HG03439 (cell line): Measurements from ENCODE around the gene POLK.

Experiments used
- ATAC-seq: cut with Tn5 transposase; IDR thresholded peaks from one replicate; pipeline ENCODE4 v1.9.1; 2021; ENCODE audit warnings: mild to moderate bottlenecking, moderate library complexity; ENCODE audit not compliant: unreplicated experiment

POLK gene

GRCh38 chr5:75639535-75640311 is 128.0 kb downstream of the POLK start:
- ATAC-seq: no peak

- no peak for ATAC-seq
These were observed 128.7 kb downstream of the POLK start for GRCh38 chr5:75640395-75640794.

DNA sequence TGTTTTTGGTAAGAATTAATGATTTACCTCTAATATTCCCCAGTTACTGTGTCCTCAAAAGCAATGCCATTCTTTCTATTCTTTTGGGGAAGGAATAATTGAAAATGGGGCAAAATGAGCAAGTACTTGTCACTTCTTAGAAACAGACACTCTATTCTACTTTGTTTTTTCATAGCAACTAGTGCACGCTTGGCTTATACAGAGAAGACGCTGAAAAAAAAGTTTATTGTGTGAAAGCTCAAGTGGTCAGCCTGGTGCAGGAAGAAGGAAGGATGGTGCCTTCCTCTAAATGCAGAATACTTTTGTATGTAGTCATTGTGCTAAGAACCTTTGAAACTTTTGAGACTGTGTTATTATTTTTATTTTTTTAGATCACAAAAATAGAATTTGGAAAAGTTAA is 129.1 kb downstream of the POLK start:
- ATAC-seq: no peak

GRCh38 chr5:75648712-75649111 is 137.0 kb downstream of the POLK start:
- no peak for ATAC-seq
